ENCODE results near the gene DHRS9.

GRCh38 chr2:169023161-169023560, 46.2 kb upstream of the DHRS9 start:
- TF ChIP-seq, protein P1, sequence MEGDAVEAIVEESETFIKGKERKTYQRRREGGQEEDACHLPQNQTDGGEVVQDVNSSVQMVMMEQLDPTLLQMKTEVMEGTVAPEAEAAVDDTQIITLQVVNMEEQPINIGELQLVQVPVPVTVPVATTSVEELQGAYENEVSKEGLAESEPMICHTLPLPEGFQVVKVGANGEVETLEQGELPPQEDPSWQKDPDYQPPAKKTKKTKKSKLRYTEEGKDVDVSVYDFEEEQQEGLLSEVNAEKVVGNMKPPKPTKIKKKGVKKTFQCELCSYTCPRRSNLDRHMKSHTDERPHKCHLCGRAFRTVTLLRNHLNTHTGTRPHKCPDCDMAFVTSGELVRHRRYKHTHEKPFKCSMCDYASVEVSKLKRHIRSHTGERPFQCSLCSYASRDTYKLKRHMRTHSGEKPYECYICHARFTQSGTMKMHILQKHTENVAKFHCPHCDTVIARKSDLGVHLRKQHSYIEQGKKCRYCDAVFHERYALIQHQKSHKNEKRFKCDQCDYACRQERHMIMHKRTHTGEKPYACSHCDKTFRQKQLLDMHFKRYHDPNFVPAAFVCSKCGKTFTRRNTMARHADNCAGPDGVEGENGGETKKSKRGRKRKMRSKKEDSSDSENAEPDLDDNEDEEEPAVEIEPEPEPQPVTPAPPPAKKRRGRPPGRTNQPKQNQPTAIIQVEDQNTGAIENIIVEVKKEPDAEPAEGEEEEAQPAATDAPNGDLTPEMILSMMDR (IDR thresholded peaks at IDR 0.05): no peak
- no peak for TF ChIP-seq POLR2A (IDR thresholded peaks at IDR 0.05)

Data from testis (tissue), 2 donors.